T-cell (primary cell): Measurements from ENCODE around the gene ADGRB2. TPM values are rescaled to one million over a fixed set of nuclear protein-coding genes. Genes with fewer than 3 reads are reported as not detected.

Experiments
- ATAC-seq, 4 experiments: fragments of 200-7000 bp in 3 of 4; fragments of 150-1000 bp in 1 of 4; cut with Tn5 transposase; replicated peaks in 1 of 4; 1 replicate in 3 of 4; 2 replicates in 1 of 4; pipeline ENCODE4 v1.10.0; 2021; ENCODE audit warnings: moderate library complexity in 3 of 4, mild to moderate bottlenecking in 2 of 4, moderate number of reproducible peaks in 1 of 4
- CTCF ChIA-PET, 2 donors: fragments of 300-600 bp; sonication (Branson Sonifier 250); formaldehyde crosslinking; loops; one replicate each; lab custom pipeline; 2022; ENCODE audit warnings: antibody characterized with exemption in 2 of 2; lab: Charles Lee
- POLR2A ChIA-PET, 2 donors: fragments of 300-600 bp; sonication (Branson Sonifier 250); formaldehyde crosslinking; loops; one replicate each; lab custom pipeline; 2022; ENCODE audit warnings: antibody characterized with exemption in 2 of 2; lab: Charles Lee
- DNase-seq, 35 experiments: peaks; one replicate each; pipeline versions ENCODE4 v3.0.0 to v3.0.0-alpha.2; 2013 to 2023
- H3K27ac ChIP-seq: one replicate; pipeline ENCODE4 v1.5.1; 2013; ENCODE audit warnings: low read length
- H3K27me3 ChIP-seq, 2 experiments: replicated peaks in 1 of 2; 1 replicate in 1 of 2; 2 replicates in 1 of 2; pipeline versions ENCODE4 v1.6.1 to v1.7.0; 2013; ENCODE audit warnings: low read length in 1 of 2, mixed read lengths in 1 of 2; ENCODE audit not compliant: control insufficient read depth in 2 of 2, insufficient read depth in 2 of 2; ENCODE audit errors: extremely low read depth in 1 of 2
- H3K36me3 ChIP-seq, 2 donors: 1 replicate in 1 of 2; 2 replicates in 1 of 2; pipeline versions ENCODE4 v1.6.1 to v1.7.0; 2013; ENCODE audit warnings: low read length in 1 of 2; ENCODE audit not compliant: control insufficient read depth in 2 of 2, insufficient read depth in 1 of 2; ENCODE audit errors: extremely low read depth in 1 of 2
- H3K4me1 ChIP-seq, 2 experiments: 1 replicate in 1 of 2; 2 replicates in 1 of 2; pipeline versions ENCODE4 v1.6.1 to v1.7.0; 2013; ENCODE audit warnings: low read length in 2 of 2, mixed read lengths in 1 of 2; ENCODE audit not compliant: insufficient read depth in 2 of 2, control insufficient read depth in 1 of 2; ENCODE audit errors: extremely low read depth in 1 of 2
- H3K4me3 ChIP-seq, 2 donors: 1 replicate in 1 of 2; 2 replicates in 1 of 2; pipeline versions ENCODE4 v1.5.1 to v1.7.0; 2013; ENCODE audit warnings: mild to moderate bottlenecking in 2 of 2, low read length in 1 of 2, moderate library complexity in 1 of 2; ENCODE audit not compliant: control insufficient read depth in 1 of 2; ENCODE audit errors: extremely low read depth in 1 of 2
- H3K9me3 ChIP-seq: 2 replicates; pipeline ENCODE4 v1.7.0; 2013
- H3K27ac Mint-ChIP-seq, 2 donors: one replicate each; pipeline ENCODE4 v1.8.0; 2020 to 2021; ENCODE audit warnings: mild to moderate bottlenecking in 2 of 2, mixed read lengths in 2 of 2
- H3K27me3 Mint-ChIP-seq, 2 donors: one replicate each; pipeline ENCODE4 v1.8.0; 2021 to 2022; ENCODE audit warnings: mixed read lengths in 2 of 2
- H3K36me3 Mint-ChIP-seq: one replicate; pipeline ENCODE4 v1.8.0; 2021; ENCODE audit warnings: mixed read lengths
- H3K4me1 Mint-ChIP-seq, 3 donors: one replicate each; pipeline ENCODE4 v1.8.0; 2020 to 2022; ENCODE audit warnings: mixed read lengths in 3 of 3, mild to moderate bottlenecking in 1 of 3
- H3K4me3 Mint-ChIP-seq, 3 donors: one replicate each; pipeline ENCODE4 v1.8.0; 2020 to 2022; ENCODE audit warnings: mild to moderate bottlenecking in 3 of 3, mixed read lengths in 3 of 3, moderate library complexity in 3 of 3
- H3K9me3 Mint-ChIP-seq, 3 donors: one replicate each; pipeline ENCODE4 v1.8.0; 2020 to 2022; ENCODE audit warnings: mixed read lengths in 3 of 3
- WGBS: methylation state at CpG from one replicate; pipeline ENCODE4 v1.1.5; 2013; ENCODE audit warnings: missing lambda C conversion rate; ENCODE audit not compliant: insufficient coverage; 5-methylcytosine and 5-hydroxymethylcytosine counted together
- total RNA-seq, 35 experiments: library from RNA in 6 of 35; stranded (reverse) in 6 of 35; fragments of 120-200 nt in 1 of 35; gene quantifications; one replicate each; pipeline versions ENCODE4 v1.2.1 to v1.2.4 and lab custom pipeline; 2013 to 2026

Gene ADGRB2
- total RNA-seq, 5 donors from 2014 or later (not counting 1 experiment from before 2014, with no cell fraction given), result 0.65 to 3.4 (median 0.98) TPM

- POLR2A ChIA-PET, result no interaction called here
- WGBS, result 76% methylated on average over 7 of the region's 9 CpGs
- no peak overlapping the region for H3K27ac Mint-ChIP-seq
- no peak overlapping the region for H3K4me3 ChIP-seq
- CTCF ChIA-PET, result no interaction called here
- H3K4me1 ChIP-seq, result no peaks in the 10 kb centered on the region
- DNase-seq (no peak), ATAC-seq (no peak)
- H3K36me3 Mint-ChIP-seq, result no peaks in the 10 kb centered on the region
- no peak overlapping the region for H3K27ac ChIP-seq
- no peaks in the 10 kb centered on the region for H3K36me3 ChIP-seq
- no peaks in the 10 kb centered on the region for H3K9me3 Mint-ChIP-seq
- no peaks in the 10 kb centered on the region for H3K9me3 ChIP-seq
- no peaks in the 10 kb centered on the region for H3K4me1 Mint-ChIP-seq
- H3K27me3 ChIP-seq, result peaks cover 0 to 57% of the 10 kb centered on the region in 2 experiments
- H3K27me3 Mint-ChIP-seq, result peaks cover 8 to 20% of the 10 kb centered on the region in 2 donors
- H3K4me3 Mint-ChIP-seq, result no peak overlapping the region
Measured at GRCh38 chr1:31681415-31681814, 82.7 kb downstream of the ADGRB2 start.

- H3K4me3 ChIP-seq, result no peak overlapping the region
- H3K4me1 ChIP-seq, result no peaks in the 10 kb centered on the region
- H3K27ac ChIP-seq, result no peak overlapping the region
- H3K36me3 ChIP-seq, result no peaks in the 10 kb centered on the region
- Mint-ChIP-seq H3K27me3 (peaks cover 1 to 11% of the 10 kb centered on the region in 2 donors), H3K27ac (no peak overlapping the region), H3K36me3 (no peaks in the 10 kb centered on the region), H3K4me3 (no peak overlapping the region), H3K4me1 (no peaks in the 10 kb centered on the region), H3K9me3 (no peaks in the 10 kb centered on the region)
- WGBS, result 79% methylated on average over 21 of the region's 23 CpGs
- no peaks in the 10 kb centered on the region for H3K9me3 ChIP-seq
- peaks cover 0 to 46% of the 10 kb centered on the region in 2 experiments for H3K27me3 ChIP-seq
- DNase-seq, result no peak
- ChIA-PET CTCF (no interaction called here), POLR2A (no interaction called here)
- no peak for ATAC-seq
Measured at GRCh38 chr1:31679676-31680230, 84.4 kb downstream of the ADGRB2 start.

GRCh38 chr1:31679091-31679490, 85.0 kb downstream of the ADGRB2 start:
- H3K4me3 Mint-ChIP-seq, result no peak overlapping the region
- Histone ChIP-seq H3K4me1 (no peaks in the 10 kb centered on the region), H3K4me3 (no peak overlapping the region), H3K27ac (no peak overlapping the region), H3K36me3 (no peaks in the 10 kb centered on the region), H3K9me3 (no peaks in the 10 kb centered on the region), H3K27me3 (peaks cover 0 to 39% of the 10 kb centered on the region in 2 experiments)
- no peaks in the 10 kb centered on the region for H3K4me1 Mint-ChIP-seq
- WGBS, result 50% methylated on average over 2 of the region's 2 CpGs
- no peaks in the 10 kb centered on the region for H3K36me3 Mint-ChIP-seq
- H3K27ac Mint-ChIP-seq, result no peak overlapping the region
- CTCF ChIA-PET, result no interaction called here
- H3K9me3 Mint-ChIP-seq, result no peaks in the 10 kb centered on the region
- no peak for ATAC-seq
- H3K27me3 Mint-ChIP-seq, result peaks cover 0 to 10% of the 10 kb centered on the region in 2 donors
- no peak for DNase-seq
- POLR2A ChIA-PET, result no interaction called here

GRCh38 chr1:31678681-31679080, 85.5 kb downstream of the ADGRB2 start:
- DNase-seq, result no peak
- ChIA-PET POLR2A (no interaction called here), CTCF (interaction anchor here in 1 of 2 donors (0.5 kb wide), 1 partner anchor 431 kb away, joined by 11 read pairs; no protein-coding TSS in a partner anchor)
- no peaks in the 10 kb centered on the region for H3K36me3 ChIP-seq
- H3K4me3 Mint-ChIP-seq, result no peak overlapping the region
- no peaks in the 10 kb centered on the region for H3K9me3 Mint-ChIP-seq
- H3K9me3 ChIP-seq, result no peaks in the 10 kb centered on the region
- no peak overlapping the region for H3K27ac ChIP-seq
- H3K36me3 Mint-ChIP-seq, result no peaks in the 10 kb centered on the region
- 91% methylated on average over 4 of the region's 4 CpGs for WGBS
- no peaks in the 10 kb centered on the region for H3K4me1 Mint-ChIP-seq
- H3K27me3 ChIP-seq, result peaks cover 0 to 36% of the 10 kb centered on the region in 2 experiments
- H3K4me1 ChIP-seq, result no peaks in the 10 kb centered on the region
- no peak overlapping the region for H3K4me3 ChIP-seq
- H3K27me3 Mint-ChIP-seq, result peaks cover 0 to 10% of the 10 kb centered on the region in 2 donors
- no peak for ATAC-seq
- no peak overlapping the region for H3K27ac Mint-ChIP-seq

- H3K9me3 ChIP-seq, result no peaks in the 10 kb centered on the region
- no peaks in the 10 kb centered on the region for H3K36me3 ChIP-seq
- Mint-ChIP-seq H3K27ac (no peak overlapping the region), H3K9me3 (no peaks in the 10 kb centered on the region), H3K27me3 (peaks cover 0 to 9% of the 10 kb centered on the region in 2 donors), H3K4me1 (no peaks in the 10 kb centered on the region), H3K4me3 (no peak overlapping the region), H3K36me3 (no peaks in the 10 kb centered on the region)
- no peak overlapping the region for H3K4me3 ChIP-seq
- 49% methylated on average over 4 of the region's 6 CpGs for WGBS
- ChIA-PET POLR2A (no interaction called here), CTCF (interaction anchor here in 1 of 2 donors (0.5 kb wide), 1 partner anchor 432 kb away, joined by 11 read pairs; no protein-coding TSS in a partner anchor)
- DNase-seq, result no peak
- no peak for ATAC-seq
- no peaks in the 10 kb centered on the region for H3K4me1 ChIP-seq
- peaks cover 0 to 31% of the 10 kb centered on the region in 2 experiments for H3K27me3 ChIP-seq
- H3K27ac ChIP-seq, result no peak overlapping the region
Measured at GRCh38 chr1:31677949-31678348, 86.2 kb downstream of the ADGRB2 start.

- Histone ChIP-seq H3K4me3 (no peak overlapping the region), H3K27me3 (peaks cover 0 to 31% of the 10 kb centered on the region in 2 experiments), H3K4me1 (no peaks in the 10 kb centered on the region), H3K27ac (no peak overlapping the region), H3K9me3 (no peaks in the 10 kb centered on the region), H3K36me3 (no peaks in the 10 kb centered on the region)
- POLR2A ChIA-PET, result no interaction called here
- Mint-ChIP-seq H3K9me3 (no peaks in the 10 kb centered on the region), H3K27ac (no peak overlapping the region), H3K4me1 (no peaks in the 10 kb centered on the region), H3K27me3 (peaks cover 0 to 9% of the 10 kb centered on the region in 2 donors), H3K36me3 (no peaks in the 10 kb centered on the region), H3K4me3 (no peak overlapping the region)
- CTCF ChIA-PET, result no interaction called here
- ATAC-seq, result no peak
- 100% methylated on average over 1 of the region's 3 CpGs for WGBS
- DNase-seq, result no peak
Measured at GRCh38 chr1:31677401-31677800, 86.7 kb downstream of the ADGRB2 start.
